ENCODE measurements around the gene ZNF236. TPM values are rescaled to one million over a fixed set of nuclear protein-coding genes. Genes with fewer than 3 reads are reported as not detected.

ZNF236 gene
- total and polyA plus RNA-seq, 2 of the 13 experiments (the other 11 are each of a cell fraction or from before 2014, with no cell fraction given): 3.0 to 7.2 TPM

DNA sequence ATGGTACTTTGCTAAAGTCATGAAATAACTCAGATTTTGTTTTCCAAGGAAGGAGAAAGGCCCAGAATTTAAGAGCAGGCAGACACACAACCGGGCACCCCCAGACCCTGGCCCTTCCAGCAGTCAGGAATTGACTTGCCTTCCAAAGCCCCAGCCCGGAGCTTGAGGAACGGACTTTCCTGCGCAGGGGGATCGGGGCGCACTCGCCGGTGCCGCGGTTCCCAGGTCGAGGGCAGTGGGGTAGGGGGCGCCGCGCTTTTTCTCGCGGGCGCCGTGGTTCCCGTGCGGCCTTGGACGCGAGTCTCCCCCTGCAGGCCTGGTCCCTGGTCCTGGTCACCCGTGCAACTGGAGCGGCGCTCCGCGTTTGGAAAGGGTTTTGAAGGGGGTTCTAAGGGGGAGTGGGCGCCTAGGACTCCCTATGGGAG, 1.2 kb downstream of the ZNF236 start (continued):
- TF ChIP-seq ZSCAN12 (CRISPR knock-in tag; IDR thresholded peaks at IDR 0.05): no peak
- TF ChIP-seq YEATS2 (CRISPR knock-in tag; IDR thresholded peaks at IDR 0.05; ENCODE audit: borderline replicate concordance): no peak
- no peak for TF ChIP-seq ZNF839 (CRISPR knock-in tag; IDR thresholded peaks at IDR 0.05; ENCODE audit: borderline replicate concordance)
- no peak for TF ChIP-seq CHD2 (IDR thresholded peaks at IDR 0.05; ENCODE audit: low read depth, low read length)
- TF ChIP-seq HNRNPLL (IDR thresholded peaks at IDR 0.05; ENCODE audit: low read depth, low read length, poor library complexity, severe bottlenecking): no peak
- no peak for TF ChIP-seq JDP2 (CRISPR knock-in tag; IDR thresholded peaks at IDR 0.05; ENCODE audit: borderline replicate concordance)
- TF ChIP-seq ZNF546 (CRISPR knock-in tag; conservative IDR thresholded peaks at IDR 0.05): no peak

DNA sequence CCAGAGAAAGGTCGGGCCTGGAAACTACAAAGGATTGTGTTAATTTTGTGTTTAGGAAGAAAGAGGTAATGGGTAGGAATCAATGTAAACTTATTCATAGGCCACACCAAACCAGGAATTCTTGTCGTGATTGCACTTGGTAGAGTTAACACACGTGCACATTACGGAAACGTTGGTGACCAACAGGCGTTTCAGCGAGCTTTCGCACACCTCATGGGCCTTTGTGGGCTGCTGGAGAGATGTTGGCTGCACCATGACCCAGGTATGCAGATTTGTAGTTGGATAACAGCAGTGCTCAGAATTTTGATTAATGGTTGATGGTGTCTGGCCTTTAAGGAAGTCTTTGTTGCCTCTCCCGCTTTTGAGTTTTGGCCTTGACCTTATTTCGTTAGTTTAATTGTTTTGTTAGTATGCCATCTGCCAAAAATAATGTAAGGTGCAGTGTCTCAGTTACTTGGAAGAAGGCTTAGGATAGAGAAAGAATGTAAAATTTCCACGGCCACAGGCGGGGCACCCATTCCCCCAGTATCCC, 1.9 kb downstream of the ZNF236 start:
- POLR2A ChIA-PET: no interaction called here
- no peak for FAIRE-seq
- no peak for TF ChIP-seq ZNF367 (CRISPR knock-in tag; IDR thresholded peaks at IDR 0.05; ENCODE audit: borderline replicate concordance)
- no peak for TF ChIP-seq ZBTB21 (CRISPR knock-in tag; IDR thresholded peaks at IDR 0.05)
- TF ChIP-seq TP53 (CRISPR knock-in tag; conservative IDR thresholded peaks at IDR 0.05): no peak
- TF ChIP-seq PLRG1 (conservative IDR thresholded peaks at IDR 0.05): no peak
- TF ChIP-seq, protein P1, sequence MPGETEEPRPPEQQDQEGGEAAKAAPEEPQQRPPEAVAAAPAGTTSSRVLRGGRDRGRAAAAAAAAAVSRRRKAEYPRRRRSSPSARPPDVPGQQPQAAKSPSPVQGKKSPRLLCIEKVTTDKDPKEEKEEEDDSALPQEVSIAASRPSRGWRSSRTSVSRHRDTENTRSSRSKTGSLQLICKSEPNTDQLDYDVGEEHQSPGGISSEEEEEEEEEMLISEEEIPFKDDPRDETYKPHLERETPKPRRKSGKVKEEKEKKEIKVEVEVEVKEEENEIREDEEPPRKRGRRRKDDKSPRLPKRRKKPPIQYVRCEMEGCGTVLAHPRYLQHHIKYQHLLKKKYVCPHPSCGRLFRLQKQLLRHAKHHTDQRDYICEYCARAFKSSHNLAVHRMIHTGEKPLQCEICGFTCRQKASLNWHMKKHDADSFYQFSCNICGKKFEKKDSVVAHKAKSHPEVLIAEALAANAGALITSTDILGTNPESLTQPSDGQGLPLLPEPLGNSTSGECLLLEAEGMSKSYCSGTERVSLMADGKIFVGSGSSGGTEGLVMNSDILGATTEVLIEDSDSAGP (CRISPR knock-in tag; IDR thresholded peaks at IDR 0.05; ENCODE audit: borderline replicate concordance): no peak
- no peak for TF ChIP-seq ZNF605 (CRISPR knock-in tag; IDR thresholded peaks at IDR 0.05)
- TF ChIP-seq DMAP1 (CRISPR knock-in tag; IDR thresholded peaks at IDR 0.05): no peak
- TF ChIP-seq DR1 (CRISPR knock-in tag; IDR thresholded peaks at IDR 0.05): no peak
- TF ChIP-seq, protein P2, sequence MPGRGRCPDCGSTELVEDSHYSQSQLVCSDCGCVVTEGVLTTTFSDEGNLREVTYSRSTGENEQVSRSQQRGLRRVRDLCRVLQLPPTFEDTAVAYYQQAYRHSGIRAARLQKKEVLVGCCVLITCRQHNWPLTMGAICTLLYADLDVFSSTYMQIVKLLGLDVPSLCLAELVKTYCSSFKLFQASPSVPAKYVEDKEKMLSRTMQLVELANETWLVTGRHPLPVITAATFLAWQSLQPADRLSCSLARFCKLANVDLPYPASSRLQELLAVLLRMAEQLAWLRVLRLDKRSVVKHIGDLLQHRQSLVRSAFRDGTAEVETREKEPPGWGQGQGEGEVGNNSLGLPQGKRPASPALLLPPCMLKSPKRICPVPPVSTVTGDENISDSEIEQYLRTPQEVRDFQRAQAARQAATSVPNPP (CRISPR knock-in tag; IDR thresholded peaks at IDR 0.05): no peak
- TF ChIP-seq TAF15 (IDR thresholded peaks at IDR 0.05; ENCODE audit: low read depth, low read length, poor library complexity, severe bottlenecking): no peak
- TF ChIP-seq POLR2AphosphoS5 (IDR thresholded peaks at IDR 0.05; ENCODE audit: low read depth, low read length): no peak
- no peak for TF ChIP-seq FOXA1 (IDR thresholded peaks at IDR 0.05)
- no peak for TF ChIP-seq FOXA1 (CRISPR knock-in tag; IDR thresholded peaks at IDR 0.05)
- no peak for TF ChIP-seq HIVEP1 (CRISPR knock-in tag; IDR thresholded peaks at IDR 0.05)
- Histone ChIP-seq H3K4me2 (ENCODE audit: low read depth, low read length) (peak overlapping the region; percentile 81), H3K9me3 (ENCODE audit: low read length) (no peaks in the 10 kb centered on the region), H3K79me2 (ENCODE audit: insufficient read depth, low read length) (peaks cover 43% of the 10 kb centered on the region), H3K27me3 (ENCODE audit: control insufficient read depth in 1 of 2, insufficient read depth in 2 of 2, low read length in 2 of 2) (no peaks in the 10 kb centered on the region; a peak in 1 of 5 replicates), H3K36me3 (replicated peaks in 1 of 2; ENCODE audit: control insufficient read depth in 1 of 2, insufficient read depth in 2 of 2, low read length in 2 of 2) (no peaks in the 10 kb centered on the region), H3K27ac (ENCODE audit: extremely low read length, insufficient read depth, low read length) (peak overlapping the region; percentile 24), H3K4me1 (ENCODE audit: insufficient read depth, low read length) (peaks cover 42% of the 10 kb centered on the region), H2AFZ (ENCODE audit: low read length) (no peak overlapping the region), H4K20me1 (ENCODE audit: insufficient read depth, low read length) (no peaks in the 10 kb centered on the region), H3K4me3 (replicated peaks in 1 of 3; ENCODE audit: insufficient read depth in 1 of 3, low read depth in 2 of 3, low read length in 3 of 3) (no peak overlapping the region), H3K9ac (ENCODE audit: insufficient read depth, low read depth, low read length) (peak overlapping the region; percentile 30; the same call in 1 of the 2 replicates)
- BruUV-seq (replicated peaks): no TSS peak
- CTCF ChIA-PET (ENCODE audit: low intra/inter-chr PET ratio, low total read pairs): no interaction called here
- in situ Hi-C loops (cut with HindIII; ENCODE audit: extremely low pct_ligation_motif_present, low pct_unique_long_range_greater_than_20kb): no loop called here
- no peak for DNase-seq (ENCODE audit: low spot score)
- no peak for ATAC-seq
- intact Hi-C loops (cut with micrococcal nuclease; ENCODE audit: unreplicated experiment): no loop called here
- WGBS (ENCODE audit: low lambda C conversion rate): 80% methylated on average over 12 of the region's 12 CpGs
